H1 (cell line): ENCODE results near the gene PCDH7. TPM values are rescaled to one million over a fixed set of nuclear protein-coding genes. Genes with fewer than 3 reads are reported as not detected.

Source experiments
- CTCF ChIA-PET: fragments of 300-600 bp; sonication (Branson Sonifier 250); formaldehyde crosslinking; loops from one replicate; lab custom pipeline; 2021; ENCODE audit not compliant: partially characterized antibody; lab: Charles Lee
- POLR2A ChIA-PET: fragments of 300-600 bp; sonication (Branson Sonifier 250); formaldehyde crosslinking; loops from one replicate; lab custom pipeline; 2021; ENCODE audit warnings: inconsistent platforms; ENCODE audit not compliant: partially characterized antibody; lab: Charles Lee
- DNase-seq, 2 experiments: peaks; one replicate each; pipeline versions ENCODE4 v3.0.0 to v3.0.0-alpha.2; 2010 to 2022; ENCODE audit warnings: low spot score in 2 of 2, low read depth in 1 of 2, mixed read lengths in 1 of 2
- FAIRE-seq: peaks from 2 replicates; lab custom pipeline; 2011; peaks lifted over from hg19 to GRCh38; lab: Jason Lieb, UNC
- H2AFZ ChIP-seq: 2 replicates; pipeline ENCODE4 v1.8.1; 2012; ENCODE audit warnings: low read length, inconsistent platforms
- H2AK5ac ChIP-seq: 2 replicates; pipeline ENCODE4 v1.6.1; 2013; ENCODE audit warnings: low read depth, low read length
- H2BK120ac ChIP-seq: replicated peaks from 2 replicates; pipeline ENCODE3; 2013; ENCODE audit warnings: low read depth, low read length, inconsistent platforms
- H2BK12ac ChIP-seq: 2 replicates; pipeline ENCODE4 v1.6.1; 2013; ENCODE audit warnings: low read depth, low read length
- H2BK15ac ChIP-seq: 2 replicates; pipeline ENCODE4 v1.6.1; 2013; ENCODE audit warnings: low read length
- H2BK20ac ChIP-seq: 2 replicates; pipeline ENCODE4 v1.6.1; 2013; ENCODE audit warnings: low read length
- H2BK5ac ChIP-seq: 2 replicates; pipeline ENCODE4 v1.6.1; 2013; ENCODE audit warnings: low read depth, low read length
- H3K14ac ChIP-seq: 2 replicates; pipeline ENCODE4 v1.6.1; 2013; ENCODE audit warnings: inconsistent platforms; ENCODE audit not compliant: insufficient read length
- H3K18ac ChIP-seq: 2 replicates; pipeline ENCODE4 v1.6.1; 2013; ENCODE audit warnings: low read length; ENCODE audit errors: extremely low read depth
- H3K23ac ChIP-seq: 2 replicates; pipeline ENCODE4 v1.6.1; 2013; ENCODE audit warnings: inconsistent platforms; ENCODE audit not compliant: insufficient read length
- H3K23me2 ChIP-seq: 2 replicates; pipeline ENCODE4 v1.6.1; 2013; ENCODE audit warnings: low read depth, low read length
- H3K27ac ChIP-seq: 2 replicates; pipeline ENCODE4 v1.6.1; 2011; ENCODE audit warnings: low read depth, low read length, inconsistent platforms
- H3K27me3 ChIP-seq, 4 experiments: replicated peaks in 1 of 4; 1 replicate in 1 of 4; 2 replicates in 3 of 4; pipeline versions ENCODE4 v1.6.1 to v1.8.1; 2011 to 2013; ENCODE audit warnings: low read length in 3 of 4, mild to moderate bottlenecking in 3 of 4, inconsistent platforms in 2 of 4, mixed read lengths in 2 of 4, moderate library complexity in 1 of 4; ENCODE audit not compliant: control insufficient read depth in 3 of 4, insufficient read depth in 3 of 4; ENCODE audit errors: extremely low read depth in 1 of 4
- H3K36me3 ChIP-seq, 4 experiments: 2 replicates each; pipeline versions ENCODE4 v1.6.1 to v1.8.1; 2011 to 2013; ENCODE audit warnings: mild to moderate bottlenecking in 4 of 4, low read length in 3 of 4, moderate library complexity in 2 of 4, control low read depth in 1 of 4, inconsistent platforms in 1 of 4; ENCODE audit not compliant: insufficient read depth in 4 of 4, control insufficient read depth in 2 of 4
- H3K4ac ChIP-seq: replicated peaks from 2 replicates; pipeline ENCODE3; 2013; ENCODE audit warnings: low read length, low read depth, mixed read lengths, inconsistent platforms; ENCODE audit not compliant: insufficient read length
- H3K4me1 ChIP-seq, 4 experiments: replicated peaks in 1 of 4; 1 replicate in 1 of 4; 2 replicates in 3 of 4; pipeline versions ENCODE4 v1.6.1 to v1.8.1; 2011 to 2013; ENCODE audit warnings: low read length in 3 of 4, inconsistent platforms in 2 of 4, mixed read lengths in 1 of 4; ENCODE audit not compliant: insufficient read depth in 4 of 4, control insufficient read depth in 3 of 4
- H3K4me2 ChIP-seq, 2 experiments: 2 replicates each; pipeline versions ENCODE4 v1.6.1 to v1.8.1; 2011 to 2013; ENCODE audit warnings: low read depth in 2 of 2, low read length in 2 of 2, control low read depth in 1 of 2, inconsistent platforms in 1 of 2, mild to moderate bottlenecking in 1 of 2; ENCODE audit not compliant: insufficient read depth in 1 of 2
- H3K4me3 ChIP-seq, 4 experiments: fragments of 200-600, 300-600 bp in 1 of 4; sonication (generic), shearing (Covaris generic), sonication (Bioruptor Twin) in 1 of 4; 2 replicates each; pipeline versions ENCODE4 v1.5.1 to v1.8.1; 2011 to 2016; ENCODE audit warnings: low read length in 4 of 4, low read depth in 3 of 4, control low read depth in 2 of 4, inconsistent platforms in 2 of 4, mild to moderate bottlenecking in 2 of 4, mixed read lengths in 1 of 4, moderate library complexity in 1 of 4; ENCODE audit not compliant: insufficient read depth in 2 of 4; ENCODE audit errors: extremely low read depth in 1 of 4
- H3K56ac ChIP-seq: replicated peaks from 2 replicates; pipeline ENCODE3; 2013; ENCODE audit warnings: low read depth, mild to moderate bottlenecking, mixed read lengths, low read length, inconsistent platforms; ENCODE audit not compliant: insufficient read length
- H3K79me1 ChIP-seq: 2 replicates; pipeline ENCODE4 v1.6.1; 2013; ENCODE audit warnings: low read depth, low read length, control low read depth
- H3K79me2 ChIP-seq, 2 experiments: 2 replicates each; pipeline versions ENCODE4 v1.6.1 to v1.8.1; 2012 to 2013; ENCODE audit warnings: low read length in 2 of 2, mild to moderate bottlenecking in 2 of 2, inconsistent platforms in 1 of 2; ENCODE audit not compliant: insufficient read depth in 2 of 2, control insufficient read depth in 1 of 2
- H3K9ac ChIP-seq, 4 experiments: replicated peaks in 1 of 4; 1 replicate in 1 of 4; 2 replicates in 3 of 4; pipeline versions ENCODE4 v1.6.1 to v1.8.1; 2011 to 2013; ENCODE audit warnings: low read depth in 3 of 4, low read length in 3 of 4, control low read depth in 2 of 4, mild to moderate bottlenecking in 2 of 4, moderate library complexity in 2 of 4, inconsistent platforms in 1 of 4; ENCODE audit errors: extremely low read depth in 1 of 4
- H3K9me3 ChIP-seq, 2 experiments: 2 replicates each; pipeline versions ENCODE4 v1.6.1 to v1.8.1; 2012 to 2013; ENCODE audit warnings: mild to moderate bottlenecking in 2 of 2, moderate library complexity in 2 of 2, control low read depth in 1 of 2, inconsistent platforms in 1 of 2, low read depth in 1 of 2, low read length in 1 of 2, mixed read lengths in 1 of 2; ENCODE audit not compliant: insufficient read depth in 2 of 2
- H4K20me1 ChIP-seq, 2 experiments: replicated peaks in 1 of 2; 2 replicates each; pipeline versions ENCODE3 to v1.8.1; 2011 to 2013; ENCODE audit warnings: inconsistent platforms in 2 of 2, low read length in 2 of 2, mild to moderate bottlenecking in 1 of 2; ENCODE audit not compliant: insufficient read depth in 2 of 2, control insufficient read depth in 1 of 2
- H4K5ac ChIP-seq: 2 replicates; pipeline ENCODE4 v1.6.1; 2013; ENCODE audit warnings: low read length, low read depth, mixed read lengths, inconsistent platforms; ENCODE audit not compliant: insufficient read length
- H4K8ac ChIP-seq: 2 replicates; pipeline ENCODE4 v1.8.0; 2013; ENCODE audit warnings: mild to moderate bottlenecking, moderate library complexity, low read length, inconsistent platforms; ENCODE audit not compliant: insufficient read depth; ENCODE audit errors: extremely low read depth
- H4K91ac ChIP-seq: replicated peaks from 2 replicates; pipeline ENCODE3; 2013; ENCODE audit warnings: low read length, mixed read lengths, inconsistent platforms; ENCODE audit not compliant: insufficient read length
- BACH1 ChIP-seq: IDR thresholded peaks from 2 replicates; pipeline ENCODE4 v1.6.1; 2012; ENCODE audit warnings: low read length, improper control_type of control experiment
- BRCA1 ChIP-seq: IDR thresholded peaks from 2 replicates; pipeline ENCODE4 v1.6.1; 2012; ENCODE audit warnings: low read depth, low read length, improper control_type of control experiment
- CREB1 ChIP-seq: IDR thresholded peaks from 2 replicates; pipeline ENCODE4 v1.6.1; 2012; ENCODE audit warnings: inconsistent platforms
- EGR1 ChIP-seq: IDR thresholded peaks from 2 replicates; pipeline ENCODE4 v1.6.1; 2011; ENCODE audit warnings: low read depth, low read length, borderline replicate concordance
- EP300 ChIP-seq, 2 experiments: IDR thresholded peaks; 1 replicate in 1 of 2; 2 replicates in 1 of 2; pipeline ENCODE4 v1.6.1; 2011 to 2012; ENCODE audit warnings: low read depth in 2 of 2, low read length in 2 of 2, mild to moderate bottlenecking in 2 of 2, borderline replicate concordance in 1 of 2, inconsistent platforms in 1 of 2, moderate library complexity in 1 of 2
- EZH2 ChIP-seq: fragments of 200-600 bp; sonication (generic); IDR thresholded peaks from 2 replicates; pipeline ENCODE4 v1.7.1; 2012; ENCODE audit warnings: low read depth, mild to moderate bottlenecking, moderate library complexity, low read length, inconsistent platforms; ENCODE audit not compliant: severe bottlenecking
- JUND ChIP-seq: IDR thresholded peaks from 2 replicates; pipeline ENCODE4 v1.6.1; 2011; ENCODE audit warnings: mild to moderate bottlenecking, improper control_type of control experiment, low read length
- KDM5A ChIP-seq: fragments of 200-600 bp; IDR thresholded peaks from 2 replicates; pipeline ENCODE4 v1.7.1; 2012; ENCODE audit warnings: mild to moderate bottlenecking, low read length, inconsistent platforms, mixed read lengths
- RAD21 ChIP-seq, 2 experiments: IDR thresholded peaks in 1 of 2; conservative IDR thresholded peaks in 1 of 2; 2 replicates each; pipeline ENCODE4 v1.6.1; 2011; ENCODE audit warnings: low read depth in 2 of 2, low read length in 2 of 2, improper control_type of control experiment in 1 of 2, inconsistent platforms in 1 of 2, mild to moderate bottlenecking in 1 of 2, moderate library complexity in 1 of 2
- RFX5 ChIP-seq: IDR thresholded peaks from 2 replicates; pipeline ENCODE4 v1.6.1; 2011; ENCODE audit warnings: low read depth, low read length, improper control_type of control experiment, borderline replicate concordance
- SIRT6 ChIP-seq: IDR thresholded peaks from one replicate; pipeline ENCODE4 v1.7.1; 2012; ENCODE audit warnings: low read length, inconsistent platforms
- SP1 ChIP-seq: IDR thresholded peaks from 2 replicates; pipeline ENCODE4 v1.6.1; 2011; ENCODE audit warnings: low read depth, low read length
- SP2 ChIP-seq: IDR thresholded peaks from 2 replicates; pipeline ENCODE4 v1.6.1; 2012; ENCODE audit warnings: mild to moderate bottlenecking, low read length, inconsistent platforms
- TAF1 ChIP-seq: IDR thresholded peaks from 2 replicates; pipeline ENCODE4 v1.6.1; 2011; ENCODE audit warnings: mild to moderate bottlenecking, low read depth, low read length
- ZNF274 ChIP-seq: IDR thresholded peaks from 2 replicates; pipeline ENCODE4 v1.7.0; 2012; ENCODE audit warnings: low read length, borderline replicate concordance; ENCODE audit errors: extremely low read depth
- WGBS, 2 experiments: shearing (Covaris generic) in 1 of 2; methylation state at CpG; one replicate each; pipeline versions ENCODE4 v1.1.6 to v1.1.7; 2013 to 2015; ENCODE audit warnings: low lambda C conversion rate in 2 of 2, mixed read lengths in 2 of 2, inconsistent platforms in 1 of 2, low coverage in 1 of 2, missing lambda C conversion rate in 1 of 2; ENCODE audit not compliant: insufficient replicate concordance in 2 of 2, insufficient coverage in 1 of 2, insufficient read length in 1 of 2; ENCODE audit errors: extremely low coverage in 1 of 2, missing lambda C conversion rate in 1 of 2; 5-methylcytosine and 5-hydroxymethylcytosine counted together
- polyA plus RNA-seq, 7 experiments: library from polyadenylated mRNA; depleted of rRNA in 3 of 7; stranded (reverse) in 5 of 7; unstranded in 2 of 7; fragments of >200 nt in 5 of 7; fragments of 200-250 nt in 2 of 7; gene quantifications; 1 replicate in 5 of 7; 2 replicates in 1 of 7; 4 replicates in 1 of 7; pipeline versions ENCODE4 v1.2.1 to v1.2.3, GENCODE V29; 2011 to 2013; ENCODE audit warnings: missing spikeins in 2 of 7, mixed read lengths in 2 of 7
- total RNA-seq: library from RNA; stranded (reverse); fragmentation: NEBNext Ultra II Directional; extraction: Animal tissue kit (Norgen Biotek cat#: 25700); gene quantifications from 2 replicates; pipeline ENCODE4 v1.2.1, GENCODE V29; 2021

PCDH7 gene
- total and polyA plus RNA-seq, 2 of the 8 experiments (the other 6 are each of a cell fraction or from before 2014, with no cell fraction given) = 3.1 to 6.1 TPM

GRCh38 chr4:30671926-30672448, 48.2 kb upstream of the PCDH7 start:
- Histone ChIP-seq H3K79me1 (no peaks in the 10 kb centered on the region), H2BK15ac (no peak overlapping the region), H3K4ac (no peak overlapping the region), H3K23me2 (no peaks in the 10 kb centered on the region), H2BK20ac (no peak overlapping the region), H3K56ac (no peak overlapping the region), H3K18ac (no peak overlapping the region), H4K5ac (no peak overlapping the region), H3K36me3 (no peaks in the 10 kb centered on the region), H3K14ac (no peak overlapping the region), H3K4me2 (no peak overlapping the region), H3K23ac (no peak overlapping the region), H2AK5ac (no peak overlapping the region), H3K4me1 (no peaks in the 10 kb centered on the region), H4K20me1 (no peaks in the 10 kb centered on the region), H2BK12ac (no peak overlapping the region), H4K8ac (no peak overlapping the region), H3K27me3 (no peaks in the 10 kb centered on the region), H4K91ac (no peak overlapping the region), H2BK120ac (no peak overlapping the region), H3K27ac (no peak overlapping the region), H3K4me3 (no peak overlapping the region), H2BK5ac (no peak overlapping the region), H2AFZ (no peak overlapping the region), H3K9me3 (peaks cover 0 to 2% of the 10 kb centered on the region in 2 experiments; a peak in 2 of 4 replicates), H3K79me2 (no peaks in the 10 kb centered on the region), H3K9ac (no peak overlapping the region)
- ChIA-PET CTCF (no interaction called here), POLR2A (no interaction called here)
- no peak for DNase-seq
- WGBS, 2 experiments = 94% methylated on average over 3 of the region's 3 CpGs; no CpG with 5 or more reads in 1 of the 2 experiments
- FAIRE-seq = no peak
- TF ChIP-seq SP2 (no peak), SP1 (no peak), BACH1 (no peak), SIRT6 (no peak), KDM5A (no peak), JUND (no peak), EGR1 (no peak), CREB1 (no peak), ZNF274 (no peak), EP300 (IDR thresholded peaks at IDR 0.05; ENCODE audit: borderline replicate concordance in 1 of 2, low read depth in 2 of 2, low read length in 2 of 2) (no peak), RAD21 (IDR thresholded peaks at IDR 0.05 in 1 of 2, conservative IDR thresholded peaks at IDR 0.05 in 1 of 2; ENCODE audit: low read depth in 2 of 2, low read length in 2 of 2) (no peak), BRCA1 (no peak), RFX5 (no peak), EZH2 (no peak), TAF1 (no peak)
